Measurements from ENCODE around the gene TMA7.
"Not testable (repeated sequence)": the region's sequence is repeated elsewhere in the genome, so short reads cannot be mapped to it uniquely, and the experiment has no call there.

TMA7 gene

GRCh38 chr3:48469046-48469915 is 29.2 kb downstream of the TMA7 start:
- no peak for DNase-seq

DNA sequence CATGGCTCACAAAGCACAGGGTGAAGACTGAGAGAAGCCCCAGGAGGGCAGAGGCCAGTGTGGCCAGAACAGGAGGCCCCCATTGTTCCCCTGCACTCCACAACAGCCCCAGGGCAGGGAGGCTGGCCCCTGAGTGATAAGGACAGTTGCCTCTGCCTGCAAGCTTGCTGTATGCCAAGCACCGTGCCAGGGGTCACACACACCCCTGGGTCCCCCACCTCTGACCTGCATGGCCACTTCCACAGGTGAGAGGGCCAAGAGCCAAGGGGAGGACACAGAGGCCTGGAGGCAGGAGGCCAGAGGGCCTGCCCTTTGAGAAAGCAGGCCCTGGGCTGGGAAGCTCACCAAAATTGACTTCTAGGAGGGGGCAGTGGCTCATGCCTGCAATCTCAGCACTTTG is 30.2 kb downstream of the TMA7 start:
- no peak for DNase-seq

DNA sequence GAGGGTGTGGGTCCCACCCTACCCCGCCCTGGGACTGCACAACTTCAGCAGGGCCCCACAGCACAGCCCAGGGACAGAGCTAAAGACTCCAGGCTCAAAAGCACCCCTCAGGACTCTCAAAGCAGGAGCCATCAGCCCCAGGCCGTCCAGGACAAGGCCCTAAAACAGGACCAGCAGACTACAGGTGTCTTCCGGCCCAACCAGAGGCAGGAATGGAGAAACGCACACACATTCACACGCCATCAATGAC is 32.5 kb downstream of the TMA7 start:
- no peak for DNase-seq

DNA sequence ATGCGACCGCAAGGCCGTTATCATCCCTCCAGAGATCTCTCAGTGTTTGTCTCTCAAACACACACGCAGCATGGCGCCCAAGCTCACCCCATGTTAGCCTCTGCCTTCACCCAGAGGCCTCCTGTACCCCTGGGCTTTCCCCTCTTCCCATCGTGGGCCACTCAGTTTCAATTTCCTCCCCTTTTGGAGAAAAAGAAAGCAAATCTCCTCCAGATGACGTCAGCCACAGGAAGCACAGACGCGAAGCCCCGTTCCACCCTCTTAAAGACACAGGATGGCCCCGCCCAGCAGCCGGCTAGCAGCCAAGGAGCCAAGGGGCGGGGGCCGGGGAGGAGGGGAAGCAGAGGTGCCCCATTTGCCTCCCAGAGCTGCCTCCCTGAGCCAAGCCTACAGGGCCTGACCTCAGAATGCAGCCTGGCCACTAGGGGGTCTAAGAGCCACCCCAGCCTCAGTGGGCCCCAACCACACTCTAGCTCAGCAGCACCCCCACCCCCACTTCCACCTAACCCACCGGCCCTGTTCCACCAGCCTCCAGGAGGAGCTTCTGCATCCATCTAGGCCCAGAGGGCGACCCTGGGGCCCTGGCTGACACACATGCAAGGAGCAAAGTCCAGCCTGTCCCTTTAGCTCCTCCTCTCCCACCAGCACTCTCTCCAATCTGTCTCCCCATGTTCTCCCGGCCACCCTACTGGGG is 33.0 kb downstream of the TMA7 start:
- peak; percentile 9 to 70 for DNase-seq

- no peak for DNase-seq
These were observed 33.5 kb downstream of the TMA7 start for GRCh38 chr3:48473617-48473952.

GRCh38 chr3:48474031-48474430 is 34.0 kb downstream of the TMA7 start:
- not testable (repeated sequence) for DNase-seq

DNA sequence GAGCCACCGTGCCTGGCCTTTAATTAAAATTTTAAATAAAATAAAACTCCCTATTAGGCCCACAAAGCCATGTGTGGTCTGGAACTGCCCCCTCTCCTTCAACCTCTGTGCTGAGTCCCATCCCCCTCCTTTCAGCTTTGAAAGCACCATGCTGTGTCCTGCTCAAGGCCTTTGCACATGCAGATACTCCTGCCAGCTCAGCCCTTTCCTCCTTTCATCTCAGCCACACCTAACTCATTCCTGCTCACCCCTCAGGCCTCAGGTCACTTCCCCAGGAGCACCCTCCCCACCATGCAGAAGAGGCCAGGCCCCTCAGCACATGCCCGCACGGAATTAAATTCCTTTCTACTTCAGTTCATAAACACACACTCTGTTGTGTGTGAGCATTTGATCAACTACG is 34.6 kb downstream of the TMA7 start:
- no peak for DNase-seq

GRCh38 chr3:48475188-48475587 is 35.1 kb downstream of the TMA7 start:
- no peak for DNase-seq

DNA sequence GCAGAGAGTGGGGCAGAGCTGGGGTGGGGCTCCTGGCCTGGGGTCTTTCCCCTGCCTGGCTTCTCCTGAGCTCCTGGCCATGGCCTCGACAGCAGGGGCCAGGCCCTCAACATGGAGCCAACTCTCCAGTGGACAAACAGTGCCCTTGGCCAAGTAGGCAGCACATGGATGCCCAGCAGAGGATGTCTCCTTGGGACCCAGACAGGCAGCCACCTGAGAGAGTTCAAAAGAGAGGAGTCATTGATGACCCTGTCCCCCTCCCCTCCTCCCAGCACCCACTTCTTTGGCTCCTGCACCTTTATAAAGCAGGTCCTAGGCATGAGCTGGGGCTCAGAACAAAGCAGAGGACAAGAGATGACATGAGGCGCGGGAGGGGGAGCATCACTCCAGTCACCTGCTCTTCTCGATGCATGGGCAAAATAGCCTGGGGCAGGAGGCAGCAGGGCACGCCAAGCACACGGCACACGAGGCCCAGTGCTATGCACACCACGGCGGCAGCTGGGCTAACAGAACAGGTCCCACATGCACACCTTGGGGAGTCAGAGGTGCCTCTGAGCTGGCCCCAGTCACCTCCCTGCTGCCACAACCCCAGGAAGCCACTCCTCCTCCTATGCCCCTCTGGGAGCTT is 36.5 kb downstream of the TMA7 start:
- no peak for DNase-seq

- DNase-seq = no peak
These were observed 38.0 kb downstream of the TMA7 start for GRCh38 chr3:48477959-48478520.

DNA sequence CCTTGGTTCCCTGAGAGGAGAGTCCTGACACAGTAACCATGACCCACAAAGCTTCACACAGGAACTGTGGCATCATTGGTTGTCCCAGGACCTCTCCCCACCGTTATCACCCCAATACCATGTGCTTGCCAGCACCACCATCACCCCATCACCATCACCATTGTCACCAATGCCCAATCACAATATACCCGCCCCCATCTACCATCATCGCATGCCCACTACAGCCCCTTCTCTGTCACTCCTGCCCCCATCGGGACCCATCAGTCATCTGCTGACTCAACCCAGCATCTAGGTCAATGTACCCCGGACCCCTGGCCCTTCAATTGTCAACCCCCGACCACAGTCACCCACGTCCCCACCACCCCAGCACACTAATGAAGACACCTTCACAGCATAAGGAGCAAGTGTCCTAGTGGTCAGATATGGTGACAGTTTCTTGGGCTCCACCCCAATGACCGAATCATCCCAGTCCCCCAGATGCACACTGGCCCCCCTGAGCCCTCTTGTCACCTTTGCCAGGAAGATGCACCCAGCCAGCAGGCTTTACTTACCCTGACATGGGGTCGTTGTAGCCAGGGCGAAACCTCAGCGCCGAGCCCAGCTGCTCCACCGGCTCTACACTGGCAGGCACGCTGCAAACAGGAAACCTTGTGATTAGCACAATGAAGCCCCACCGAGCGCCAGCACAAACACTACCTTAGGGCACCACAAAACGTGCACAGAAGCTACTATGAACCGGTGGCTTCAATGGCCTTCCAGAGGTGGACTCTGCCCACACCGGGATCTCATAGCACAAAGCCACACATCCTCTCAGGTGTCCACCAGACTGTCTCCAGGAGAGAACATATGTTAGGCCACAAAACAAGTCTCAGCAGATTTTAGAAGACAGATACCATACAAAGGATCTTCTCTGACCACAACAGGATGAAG is 38.8 kb downstream of the TMA7 start:
- DNase-seq = no peak

DNA sequence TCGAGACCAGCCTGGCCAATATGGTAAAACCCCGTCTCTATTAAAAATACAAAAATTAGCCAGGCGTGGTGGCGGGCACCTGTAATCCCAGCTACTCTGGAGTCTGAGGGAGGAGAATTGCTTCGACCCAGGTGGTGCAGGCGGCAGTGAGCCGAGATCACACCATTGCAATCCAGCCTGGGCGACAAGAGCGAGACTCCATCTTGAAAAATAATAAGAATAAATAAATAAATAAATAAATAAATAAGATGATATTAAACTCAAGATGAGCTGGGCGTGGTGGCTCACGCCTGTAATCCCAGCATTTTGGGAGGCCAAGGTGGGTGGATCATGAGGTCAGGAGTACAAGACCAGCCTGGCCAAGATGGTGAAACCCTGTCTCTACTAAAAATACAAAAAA is 40.8 kb downstream of the TMA7 start:
- DNase-seq = not testable (repeated sequence)

DNA sequence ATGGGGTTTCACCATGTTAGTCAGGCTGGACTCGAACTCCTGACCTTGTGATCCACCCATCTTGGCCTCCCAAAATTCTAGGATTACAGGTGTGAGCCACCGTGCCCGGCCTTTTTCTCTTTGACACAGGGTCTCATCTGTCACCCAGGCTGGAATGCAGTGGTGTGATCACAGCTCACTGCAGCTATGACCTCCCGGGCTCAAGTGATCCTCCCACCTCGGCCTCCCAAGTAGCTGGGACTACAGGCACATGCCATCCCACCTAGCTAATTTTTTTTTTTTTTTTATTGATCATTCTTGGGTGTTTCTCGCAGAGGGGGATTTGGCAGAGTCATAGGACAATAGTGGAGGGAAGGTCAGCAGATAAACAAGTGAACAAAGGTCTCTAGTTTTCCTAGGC is 42.8 kb downstream of the TMA7 start:
- DNase-seq = not testable (repeated sequence)

GRCh38 chr3:48486952-48487351 is 46.9 kb downstream of the TMA7 start:
- no peak for DNase-seq

DNA sequence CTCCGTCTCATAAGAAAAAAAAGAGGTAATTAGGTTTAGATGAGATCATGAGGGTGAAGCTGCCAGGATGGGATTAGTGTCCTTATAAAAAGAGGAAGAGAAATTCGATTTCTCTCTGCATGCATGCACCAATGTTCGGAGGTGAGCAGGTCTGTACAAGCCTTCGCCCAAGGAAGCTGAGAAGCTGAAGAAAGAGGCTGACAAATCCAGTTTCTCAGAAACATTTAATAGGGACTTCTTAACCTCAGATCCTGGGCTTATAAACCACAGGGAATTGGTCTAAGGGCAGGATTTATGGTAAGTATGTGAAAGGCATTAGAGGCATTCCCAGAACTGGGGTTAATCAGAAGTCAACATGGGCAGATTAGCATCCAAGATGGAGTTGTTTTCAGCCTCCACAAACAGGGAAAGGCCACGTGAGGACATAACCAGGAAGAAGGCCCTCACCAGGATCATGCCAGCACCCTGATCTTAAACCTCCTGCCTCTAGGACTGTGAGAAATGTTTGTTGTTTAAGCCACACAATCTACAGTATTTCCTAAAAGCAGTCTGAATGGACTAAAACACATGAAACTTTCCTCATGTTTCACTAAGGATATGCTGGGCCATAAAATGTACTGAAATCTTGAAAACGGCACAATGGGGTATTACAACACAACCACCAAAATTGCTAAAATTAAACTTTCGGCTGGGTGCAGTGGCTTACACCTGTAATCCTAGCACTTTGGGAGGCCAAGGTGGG is 52.6 kb downstream of the TMA7 start:
- DNase-seq = no peak

DNA sequence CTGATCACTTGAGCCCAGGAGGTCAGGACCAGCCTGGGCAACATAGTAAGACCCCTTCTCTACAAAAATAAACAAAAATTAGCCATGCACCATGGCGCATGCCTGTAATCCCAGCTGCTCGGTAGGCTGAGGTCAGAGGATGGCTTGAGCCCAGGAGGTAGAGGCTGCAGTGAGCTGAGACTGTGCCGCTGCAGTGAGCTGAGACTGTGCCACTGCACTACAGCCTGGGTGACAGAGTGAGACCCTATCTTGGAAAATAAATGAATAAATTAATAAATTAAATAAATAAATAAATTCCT is 53.1 kb downstream of the TMA7 start:
- DNase-seq = no peak

Measured in cerebellar nuclear complex (tissue), 1 donor.